NCI-H2227 (cell line): ENCODE data around the gene ZNF462.
"Not testable (repeated sequence)": the region's sequence is repeated elsewhere in the genome, so short reads cannot be mapped to it uniquely, and the experiment has no call there.

Source experiments
- DNase-seq: peaks from one replicate; lab custom pipeline; 2025; ENCODE audit not compliant: unreplicated experiment; lab: John Stamatoyannopoulos, UW

Gene ZNF462

GRCh38 chr9:106862821-106863720 is at the start of gene ZNF462:
Gene ZNF462, plus strand, starts transcription at chr9:106863166. Its CDS starts 60,218 bp downstream, at chr9:106923384.
- DNase-seq, result peak; percentile 55

GRCh38 chr9:106816524-106816923 is 46.4 kb upstream of the ZNF462 start:
- DNase-seq, result no peak

GRCh38 chr9:106818034-106818433 is 44.9 kb upstream of the ZNF462 start:
- DNase-seq, result no peak

- no peak for DNase-seq
Observed at GRCh38 chr9:106820866-106821265, 42.1 kb upstream of the ZNF462 start.

GRCh38 chr9:106828070-106828469 is 34.9 kb upstream of the ZNF462 start:
- no peak for DNase-seq

- no peak for DNase-seq
Observed at GRCh38 chr9:106828965-106829364, 34.0 kb upstream of the ZNF462 start.

GRCh38 chr9:106829666-106830408 is 33.1 kb upstream of the ZNF462 start:
- no peak for DNase-seq

- DNase-seq, result no peak
Observed at GRCh38 chr9:106830527-106831150, 32.3 kb upstream of the ZNF462 start.

- no peak for DNase-seq
Observed at GRCh38 chr9:106834888-106835287, 28.1 kb upstream of the ZNF462 start.

GRCh38 chr9:106835840-106836239 is 27.1 kb upstream of the ZNF462 start:
- DNase-seq, result no peak

- no peak for DNase-seq
Observed at GRCh38 chr9:106843371-106843770, 19.6 kb upstream of the ZNF462 start.

GRCh38 chr9:106846307-106846706 is 16.7 kb upstream of the ZNF462 start:
- DNase-seq, result no peak

GRCh38 chr9:106846857-106847256 is 16.1 kb upstream of the ZNF462 start:
- DNase-seq, result no peak

- not testable (repeated sequence) for DNase-seq
Observed at GRCh38 chr9:106851640-106852039, 11.3 kb upstream of the ZNF462 start.

GRCh38 chr9:106857811-106858470 is 5.0 kb upstream of the ZNF462 start:
- DNase-seq, result no peak

- peak; percentile 44 for DNase-seq
Observed at GRCh38 chr9:106859957-106860720, 2.8 kb upstream of the ZNF462 start.

GRCh38 chr9:106860721-106861639 is 2.0 kb upstream of the ZNF462 start:
- peak; percentile 36 for DNase-seq

- DNase-seq, result peak; percentile 14
Observed at GRCh38 chr9:106861640-106862109, 1.3 kb upstream of the ZNF462 start.
